ENCODE data around the gene DOCK2. TPM values are rescaled to one million over a fixed set of nuclear protein-coding genes. Genes with fewer than 3 reads are reported as not detected.

The DOCK2 gene
- total and polyA plus RNA-seq, 2 donors (not counting 1 experiment from before 2014, with no cell fraction given) = 112 to 330 TPM

DNA sequence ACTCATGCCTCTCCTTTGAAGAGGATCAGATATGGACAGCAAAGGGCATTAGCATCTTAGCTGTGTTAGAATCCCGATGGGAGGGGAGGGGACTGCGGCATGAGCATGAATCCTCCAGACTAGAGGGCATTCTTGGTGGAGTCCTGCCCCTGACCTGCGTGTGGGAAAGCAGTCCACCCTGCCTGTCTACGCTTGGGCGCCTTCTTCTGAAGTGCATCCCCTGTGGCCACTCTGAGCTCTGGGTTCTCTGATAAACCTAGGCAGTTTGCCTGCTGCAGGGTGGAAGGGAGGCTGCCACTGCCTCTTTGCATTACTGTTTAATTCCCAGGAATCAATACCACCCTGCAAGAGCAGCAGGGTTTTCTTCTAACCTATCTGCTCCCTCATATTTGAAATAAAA is 173.9 kb downstream of the DOCK2 start:
- intact Hi-C loops (cut with micrococcal nuclease) = no loop called here
- Histone ChIP-seq H3K4me2 (replicated peaks; ENCODE audit: low read depth, low read length, poor library complexity, severe bottlenecking) (no peak overlapping the region), H3K9ac (ENCODE audit: low read length) (no peak overlapping the region), H3K79me2 (ENCODE audit: control insufficient read depth, insufficient read depth, low read length) (peaks cover 26% of the 10 kb centered on the region), H3K9me3 (ENCODE audit: control extremely low read depth in 1 of 3, control insufficient read depth in 2 of 3, insufficient read depth in 1 of 3, low read length in 2 of 3) (no peaks in the 10 kb centered on the region), H3K27ac (ENCODE audit: low read length in 2 of 2) (no peak overlapping the region), H3K4me3 (ENCODE audit: control extremely low read depth in 1 of 5, extremely low read depth in 1 of 5, insufficient read depth in 1 of 5, low read depth in 2 of 5, low read length in 4 of 5) (no peak overlapping the region), H3K36me3 (replicated peaks in 1 of 2; ENCODE audit: control extremely low read depth in 1 of 2, control insufficient read depth in 1 of 2, extremely low read depth in 1 of 2, insufficient read depth in 2 of 2, low read length in 1 of 2) (peaks cover 0 to 82% of the 10 kb centered on the region in 2 experiments), H2AFZ (ENCODE audit: insufficient read depth, low read depth, low read length, poor library complexity, severe bottlenecking) (no peak overlapping the region), H3K4me1 (ENCODE audit: control insufficient read depth in 2 of 2, insufficient read depth in 2 of 2, low read length in 2 of 2) (no peaks in the 10 kb centered on the region), H4K20me1 (ENCODE audit: control insufficient read depth, insufficient read depth, low read length, poor library complexity, severe bottlenecking) (peaks cover 50% of the 10 kb centered on the region), H3K27me3 (replicated peaks in 1 of 4; ENCODE audit: control extremely low read depth in 1 of 4, control insufficient read depth in 3 of 4, insufficient read depth in 4 of 4, low read length in 3 of 4) (no peaks in the 10 kb centered on the region)
- DNase-seq (no peak), ATAC-seq (ENCODE audit: low read depth) (no peak)
- no peaks in the 10 kb centered on the region for H3K9me3 Mint-ChIP-seq (ENCODE audit: insufficient read depth)
- peaks cover 4% of the 10 kb centered on the region for H3K4me1 Mint-ChIP-seq
- no peak overlapping the region for H3K4me3 Mint-ChIP-seq
- 100% methylated on average over 4 of the region's 5 CpGs for WGBS (ENCODE audit: insufficient coverage)
- no peaks in the 10 kb centered on the region for H3K27me3 Mint-ChIP-seq
- POLR2A ChIA-PET = interaction anchor here (0.7 kb wide), 1 partner anchor 110 kb away, joined by 3 read pairs; no protein-coding TSS in a partner anchor
- CTCF ChIA-PET = no interaction called here
- H3K27ac Mint-ChIP-seq = no peak overlapping the region
- TF ChIP-seq EZH2 (IDR thresholded peaks at IDR 0.05; ENCODE audit: borderline replicate concordance, insufficient read depth, low read depth, low read length, poor library complexity, severe bottlenecking) = no peak
- TF ChIP-seq, protein P1, sequence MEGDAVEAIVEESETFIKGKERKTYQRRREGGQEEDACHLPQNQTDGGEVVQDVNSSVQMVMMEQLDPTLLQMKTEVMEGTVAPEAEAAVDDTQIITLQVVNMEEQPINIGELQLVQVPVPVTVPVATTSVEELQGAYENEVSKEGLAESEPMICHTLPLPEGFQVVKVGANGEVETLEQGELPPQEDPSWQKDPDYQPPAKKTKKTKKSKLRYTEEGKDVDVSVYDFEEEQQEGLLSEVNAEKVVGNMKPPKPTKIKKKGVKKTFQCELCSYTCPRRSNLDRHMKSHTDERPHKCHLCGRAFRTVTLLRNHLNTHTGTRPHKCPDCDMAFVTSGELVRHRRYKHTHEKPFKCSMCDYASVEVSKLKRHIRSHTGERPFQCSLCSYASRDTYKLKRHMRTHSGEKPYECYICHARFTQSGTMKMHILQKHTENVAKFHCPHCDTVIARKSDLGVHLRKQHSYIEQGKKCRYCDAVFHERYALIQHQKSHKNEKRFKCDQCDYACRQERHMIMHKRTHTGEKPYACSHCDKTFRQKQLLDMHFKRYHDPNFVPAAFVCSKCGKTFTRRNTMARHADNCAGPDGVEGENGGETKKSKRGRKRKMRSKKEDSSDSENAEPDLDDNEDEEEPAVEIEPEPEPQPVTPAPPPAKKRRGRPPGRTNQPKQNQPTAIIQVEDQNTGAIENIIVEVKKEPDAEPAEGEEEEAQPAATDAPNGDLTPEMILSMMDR (IDR thresholded peaks at IDR 0.05) = no peak

DNA sequence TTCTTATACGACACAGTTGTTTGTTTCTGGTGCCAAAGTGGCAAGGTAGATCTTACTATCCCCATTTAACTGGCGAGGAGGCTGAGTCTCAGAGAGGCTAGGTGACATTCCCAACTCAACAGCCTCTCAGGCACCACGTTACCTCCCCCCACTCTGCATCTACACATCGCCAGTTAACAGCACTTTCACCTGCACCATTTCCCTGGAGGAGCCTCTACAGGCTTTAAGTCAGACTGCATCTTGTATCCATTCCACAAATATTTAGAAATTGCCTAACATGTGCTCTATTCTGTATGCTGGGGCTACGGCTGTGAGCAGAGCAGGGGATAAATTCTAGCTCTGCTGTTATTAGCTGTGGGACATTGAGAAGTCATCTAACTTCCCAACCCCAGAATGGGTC is 174.6 kb downstream of the DOCK2 start:
- Mint-ChIP-seq H3K27ac (no peak overlapping the region), H3K4me1 (peaks cover 4% of the 10 kb centered on the region), H3K4me3 (no peak overlapping the region), H3K27me3 (no peaks in the 10 kb centered on the region), H3K9me3 (ENCODE audit: insufficient read depth) (no peaks in the 10 kb centered on the region)
- H3K4me3 ChIP-seq (ENCODE audit: control extremely low read depth in 1 of 5, extremely low read depth in 1 of 5, insufficient read depth in 1 of 5, low read depth in 2 of 5, low read length in 4 of 5) = no peak overlapping the region
- no peaks in the 10 kb centered on the region for H3K27me3 ChIP-seq (replicated peaks in 1 of 4; ENCODE audit: control extremely low read depth in 1 of 4, control insufficient read depth in 3 of 4, insufficient read depth in 4 of 4, low read length in 3 of 4)
- H3K9ac ChIP-seq (ENCODE audit: low read length) = no peak overlapping the region
- intact Hi-C loops (cut with micrococcal nuclease) = no loop called here
- no peak for ATAC-seq (ENCODE audit: low read depth)
- peaks cover 49% of the 10 kb centered on the region for H4K20me1 ChIP-seq (ENCODE audit: control insufficient read depth, insufficient read depth, low read length, poor library complexity, severe bottlenecking)
- ChIA-PET CTCF (no interaction called here), POLR2A (no interaction called here)
- H3K27ac ChIP-seq (ENCODE audit: low read length in 2 of 2) = no peak overlapping the region
- H3K4me1 ChIP-seq (ENCODE audit: control insufficient read depth in 2 of 2, insufficient read depth in 2 of 2, low read length in 2 of 2) = no peaks in the 10 kb centered on the region
- peaks cover 0 to 83% of the 10 kb centered on the region in 2 experiments for H3K36me3 ChIP-seq (replicated peaks in 1 of 2; ENCODE audit: control extremely low read depth in 1 of 2, control insufficient read depth in 1 of 2, extremely low read depth in 1 of 2, insufficient read depth in 2 of 2, low read length in 1 of 2)
- no peak overlapping the region for H2AFZ ChIP-seq (ENCODE audit: insufficient read depth, low read depth, low read length, poor library complexity, severe bottlenecking)
- TF ChIP-seq EZH2 (IDR thresholded peaks at IDR 0.05; ENCODE audit: borderline replicate concordance, insufficient read depth, low read depth, low read length, poor library complexity, severe bottlenecking) = no peak
- TF ChIP-seq, protein P1 (IDR thresholded peaks at IDR 0.05) = no peak
- no peak for DNase-seq
- no peak overlapping the region for H3K4me2 ChIP-seq (replicated peaks; ENCODE audit: low read depth, low read length, poor library complexity, severe bottlenecking)
- no peaks in the 10 kb centered on the region for H3K9me3 ChIP-seq (ENCODE audit: control extremely low read depth in 1 of 3, control insufficient read depth in 2 of 3, insufficient read depth in 1 of 3, low read length in 2 of 3)
- peaks cover 26% of the 10 kb centered on the region for H3K79me2 ChIP-seq (ENCODE audit: control insufficient read depth, insufficient read depth, low read length)
- WGBS (ENCODE audit: insufficient coverage) = 96% methylated on average over 3 of the region's 5 CpGs
